Activated CD4-positive, CD25-positive, alpha-beta regulatory T cell treated with anti-CD3 and anti-CD28 coated beads, Interleukin-2, amount 50 U/mL, for 72 hours (primary cell): Measurements from ENCODE around the gene COMMD6.

Experiments
- DNase-seq: peaks from one replicate; pipeline ENCODE4 v3.0.0; 2021

Gene COMMD6

GRCh38 chr13:75481176-75482069, 56.2 kb downstream of the COMMD6 start:
- peak; percentile 38 for DNase-seq

- DNase-seq: no peak
These were observed 56.9 kb downstream of the COMMD6 start for GRCh38 chr13:75480671-75481175.

- no peak for DNase-seq
These were observed 58.4 kb downstream of the COMMD6 start for GRCh38 chr13:75479102-75479740.

GRCh38 chr13:75478659-75479058, 59.0 kb downstream of the COMMD6 start:
- DNase-seq: no peak
